H9 (cell line): ENCODE results near the gene SYNJ1. TPM values are rescaled to one million over a fixed set of nuclear protein-coding genes. Genes with fewer than 3 reads are reported as not detected.

Source experiments
- DNase-seq: peaks from one replicate; pipeline ENCODE4 v3.0.0-alpha.2; 2017
- H2AFZ ChIP-seq: one replicate; pipeline ENCODE4 v1.6.1; 2013; ENCODE audit warnings: mild to moderate bottlenecking, low read length, control low read depth, moderate library complexity
- H2AK5ac ChIP-seq: 2 replicates; pipeline ENCODE4 v1.6.1; 2013; ENCODE audit warnings: low read length, control low read depth, mixed read lengths; ENCODE audit not compliant: insufficient read length
- H2BK120ac ChIP-seq: one replicate; pipeline ENCODE4 v1.6.1; 2013; ENCODE audit warnings: low read depth, mild to moderate bottlenecking, low read length, control low read depth, inconsistent platforms; ENCODE audit not compliant: poor library complexity, severe bottlenecking
- H2BK12ac ChIP-seq: 2 replicates; pipeline ENCODE4 v1.6.1; 2013; ENCODE audit warnings: low read length, control low read depth, mixed read lengths, low read depth; ENCODE audit not compliant: insufficient read length
- H2BK15ac ChIP-seq: 2 replicates; pipeline ENCODE4 v1.6.1; 2013; ENCODE audit warnings: low read depth, low read length, control low read depth
- H2BK20ac ChIP-seq: one replicate; pipeline ENCODE4 v1.6.1; 2013; ENCODE audit warnings: low read depth, mild to moderate bottlenecking, low read length, control low read depth, inconsistent platforms; ENCODE audit not compliant: poor library complexity, severe bottlenecking
- H2BK5ac ChIP-seq: 2 replicates; pipeline ENCODE4 v1.6.1; 2013; ENCODE audit warnings: low read length, control low read depth, mixed read lengths; ENCODE audit not compliant: insufficient read length
- H3K14ac ChIP-seq: 2 replicates; pipeline ENCODE4 v1.6.1; 2013; ENCODE audit warnings: low read length, control low read depth; ENCODE audit not compliant: insufficient read depth
- H3K18ac ChIP-seq: 2 replicates; pipeline ENCODE4 v1.6.1; 2013; ENCODE audit warnings: low read depth, mild to moderate bottlenecking, mixed read lengths, low read length, control low read depth; ENCODE audit not compliant: insufficient read length
- H3K23ac ChIP-seq: 2 replicates; pipeline ENCODE4 v1.6.1; 2013; ENCODE audit warnings: low read length, control low read depth, mixed read lengths, low read depth; ENCODE audit not compliant: insufficient read length
- H3K23me2 ChIP-seq: 2 replicates; pipeline ENCODE4 v1.6.1; 2013; ENCODE audit warnings: low read depth, mild to moderate bottlenecking, mixed read lengths, low read length, control low read depth; ENCODE audit not compliant: insufficient read length, poor library complexity, severe bottlenecking
- H3K27ac ChIP-seq: 2 replicates; pipeline ENCODE4 v1.5.1; 2013; ENCODE audit warnings: low read length, control low read depth, mixed read lengths, low read depth; ENCODE audit not compliant: insufficient read length
- H3K27me3 ChIP-seq: 2 replicates; pipeline ENCODE4 v1.6.1; 2013; ENCODE audit warnings: low read length, control low read depth, inconsistent platforms; ENCODE audit not compliant: insufficient read depth
- H3K4ac ChIP-seq: 2 replicates; pipeline ENCODE4 v1.6.1; 2013; ENCODE audit warnings: low read depth, mild to moderate bottlenecking, control low read depth, inconsistent platforms, low read length, moderate library complexity
- H3K4me1 ChIP-seq: 2 replicates; pipeline ENCODE4 v1.6.1; 2013; ENCODE audit warnings: low read length, control low read depth, inconsistent platforms; ENCODE audit not compliant: insufficient read depth
- H3K4me2 ChIP-seq: 2 replicates; pipeline ENCODE4 v1.6.1; 2013; ENCODE audit warnings: low read length, control low read depth, mixed read lengths; ENCODE audit not compliant: insufficient read length, insufficient read depth
- H3K56ac ChIP-seq: 2 replicates; pipeline ENCODE4 v1.6.1; 2013; ENCODE audit warnings: low read depth, mild to moderate bottlenecking, mixed read lengths, low read length, control low read depth; ENCODE audit not compliant: insufficient read length
- H3K79me1 ChIP-seq: 2 replicates; pipeline ENCODE4 v1.6.1; 2013; ENCODE audit warnings: low read depth, mild to moderate bottlenecking, moderate library complexity, low read length, control low read depth, inconsistent platforms; ENCODE audit not compliant: insufficient read depth, poor library complexity, severe bottlenecking
- H3K79me2 ChIP-seq: 2 replicates; pipeline ENCODE4 v1.6.1; 2013; ENCODE audit warnings: low read length, control low read depth, inconsistent platforms; ENCODE audit not compliant: insufficient read depth
- H3K9ac ChIP-seq: 2 replicates; pipeline ENCODE4 v1.6.1; 2013; ENCODE audit warnings: low read length, control low read depth, mixed read lengths; ENCODE audit not compliant: insufficient read length; ENCODE audit errors: extremely low read depth
- H3K9me3 ChIP-seq: one replicate; pipeline ENCODE4 v1.6.1; 2013; ENCODE audit warnings: low read depth, low read length, inconsistent platforms; ENCODE audit not compliant: control insufficient read depth
- H3T11ph ChIP-seq: one replicate; pipeline ENCODE4 v1.6.1; 2013; ENCODE audit warnings: mild to moderate bottlenecking, low read length, control low read depth, inconsistent platforms
- H4K20me1 ChIP-seq: one replicate; pipeline ENCODE4 v1.6.1; 2013; ENCODE audit not compliant: control insufficient read depth, insufficient read length, insufficient read depth
- H4K5ac ChIP-seq: 2 replicates; pipeline ENCODE4 v1.6.1; 2013; ENCODE audit warnings: low read depth, mild to moderate bottlenecking, mixed read lengths, low read length, control low read depth; ENCODE audit not compliant: insufficient read length
- H4K8ac ChIP-seq: replicated peaks from 2 replicates; pipeline ENCODE4 v1.6.1; 2013; ENCODE audit warnings: low read length, control low read depth, mixed read lengths, low read depth; ENCODE audit not compliant: insufficient read length
- H4K91ac ChIP-seq: 2 replicates; pipeline ENCODE4 v1.6.1; 2013; ENCODE audit warnings: low read depth, mild to moderate bottlenecking, moderate library complexity, mixed read lengths, low read length, control low read depth; ENCODE audit not compliant: insufficient read length
- H3K27ac Mint-ChIP-seq, 3 experiments: 2 replicates in 2 of 3; 3 replicates in 1 of 3; pipeline ENCODE4 v1.8.0; 2020 to 2021; ENCODE audit warnings: mixed read lengths in 3 of 3, mild to moderate bottlenecking in 1 of 3, moderate library complexity in 1 of 3
- H3K27me3 Mint-ChIP-seq: 2 replicates; pipeline ENCODE4 v1.8.0; 2021; ENCODE audit warnings: low read depth, mild to moderate bottlenecking, moderate library complexity, mixed read lengths
- H3K36me3 Mint-ChIP-seq, 3 experiments: 2 replicates in 2 of 3; 3 replicates in 1 of 3; pipeline ENCODE4 v1.8.0; 2020 to 2021; ENCODE audit warnings: low read depth in 3 of 3, mixed read lengths in 3 of 3; ENCODE audit not compliant: insufficient read depth in 1 of 3
- H3K4me1 Mint-ChIP-seq, 2 experiments: 2 replicates each; pipeline ENCODE4 v1.8.0; 2020; ENCODE audit warnings: mixed read lengths in 2 of 2
- H3K4me3 Mint-ChIP-seq, 2 experiments: 2 replicates in 1 of 2; 3 replicates in 1 of 2; pipeline ENCODE4 v1.8.0; 2020 to 2021; ENCODE audit warnings: mild to moderate bottlenecking in 2 of 2, mixed read lengths in 2 of 2, moderate library complexity in 1 of 2
- H3K9me3 Mint-ChIP-seq, 2 experiments: 2 replicates in 1 of 2; 3 replicates in 1 of 2; pipeline ENCODE4 v1.8.0; 2020; ENCODE audit warnings: mild to moderate bottlenecking in 2 of 2, mixed read lengths in 2 of 2, moderate library complexity in 1 of 2
- WGBS: extraction: QIAGEN DNeasy Blood & Tissue Kit; methylation state at CpG from one replicate; pipeline ENCODE4 v1.1.7; 2013; ENCODE audit warnings: missing lambda C conversion rate, low lambda C conversion rate, mixed read lengths; ENCODE audit not compliant: insufficient read length; ENCODE audit errors: extremely low coverage; 5-methylcytosine and 5-hydroxymethylcytosine counted together
- total RNA-seq: library from RNA; stranded (reverse); gene quantifications from 2 replicates; pipeline ENCODE4 v1.2.1, GENCODE V29; 2021
- TF ChIP-seq, protein P1 (sequence below): fragments of 200-600 bp; sonication (generic); conservative IDR thresholded peaks from 3 replicates; pipeline ENCODE4 v1.8.0; 2021; ENCODE audit warnings: antibody characterized with exemption, mild to moderate bottlenecking

Gene SYNJ1
- total RNA-seq, 1 experiment from 2014 or later, result 7.1 TPM

DNA sequence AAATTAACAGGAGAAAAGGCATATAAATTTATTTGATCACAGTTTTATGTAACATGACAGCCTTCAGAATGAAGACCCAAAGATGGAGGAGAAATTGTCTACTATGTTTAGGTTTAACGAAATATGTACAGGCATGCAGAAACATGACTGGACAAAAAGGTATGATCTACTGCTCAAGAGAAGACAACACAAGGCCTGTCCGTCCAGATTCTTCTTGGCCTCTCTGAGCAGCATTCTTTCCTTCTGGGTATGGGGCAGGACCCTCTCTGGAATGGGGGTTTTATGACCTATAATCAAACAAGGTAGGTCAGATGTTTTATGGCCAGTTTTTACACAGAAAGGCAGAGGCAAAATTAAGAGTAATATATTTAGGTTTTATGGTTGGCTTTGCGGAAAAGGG lies 13.5 kb upstream of the SYNJ1 start:
- no peak overlapping the region for H2BK120ac ChIP-seq
- H3K23ac ChIP-seq, result no peak overlapping the region
- H2BK5ac ChIP-seq, result no peak overlapping the region
- H3K18ac ChIP-seq, result no peak overlapping the region
- no peaks in the 10 kb centered on the region for H4K20me1 ChIP-seq
- H3K27me3 ChIP-seq, result no peaks in the 10 kb centered on the region
- H2AFZ ChIP-seq, result no peak overlapping the region
- TF ChIP-seq, protein P1, sequence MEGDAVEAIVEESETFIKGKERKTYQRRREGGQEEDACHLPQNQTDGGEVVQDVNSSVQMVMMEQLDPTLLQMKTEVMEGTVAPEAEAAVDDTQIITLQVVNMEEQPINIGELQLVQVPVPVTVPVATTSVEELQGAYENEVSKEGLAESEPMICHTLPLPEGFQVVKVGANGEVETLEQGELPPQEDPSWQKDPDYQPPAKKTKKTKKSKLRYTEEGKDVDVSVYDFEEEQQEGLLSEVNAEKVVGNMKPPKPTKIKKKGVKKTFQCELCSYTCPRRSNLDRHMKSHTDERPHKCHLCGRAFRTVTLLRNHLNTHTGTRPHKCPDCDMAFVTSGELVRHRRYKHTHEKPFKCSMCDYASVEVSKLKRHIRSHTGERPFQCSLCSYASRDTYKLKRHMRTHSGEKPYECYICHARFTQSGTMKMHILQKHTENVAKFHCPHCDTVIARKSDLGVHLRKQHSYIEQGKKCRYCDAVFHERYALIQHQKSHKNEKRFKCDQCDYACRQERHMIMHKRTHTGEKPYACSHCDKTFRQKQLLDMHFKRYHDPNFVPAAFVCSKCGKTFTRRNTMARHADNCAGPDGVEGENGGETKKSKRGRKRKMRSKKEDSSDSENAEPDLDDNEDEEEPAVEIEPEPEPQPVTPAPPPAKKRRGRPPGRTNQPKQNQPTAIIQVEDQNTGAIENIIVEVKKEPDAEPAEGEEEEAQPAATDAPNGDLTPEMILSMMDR, result no peak
- no peak overlapping the region for H3K9ac ChIP-seq
- Mint-ChIP-seq H3K4me1 (peaks cover 0 to 23% of the 10 kb centered on the region in 2 experiments; a peak in 2 of 4 replicates), H3K27me3 (no peaks in the 10 kb centered on the region; the same call in 1 of the 2 replicates), H3K36me3 (peaks cover 41 to 85% (median 81%) of the 10 kb centered on the region in 3 experiments), H3K9me3 (no peaks in the 10 kb centered on the region), H3K27ac (0 out of 7 replicates have a peak overlapping the region, but pooled peaks of 1 of the 3 experiments have one; percentile 42), H3K4me3 (no peak overlapping the region)
- no peaks in the 10 kb centered on the region for H3K79me1 ChIP-seq
- no peaks in the 10 kb centered on the region for H3K23me2 ChIP-seq
- H2BK15ac ChIP-seq, result no peak overlapping the region
- H3K56ac ChIP-seq, result no peak overlapping the region
- H3K79me2 ChIP-seq, result no peaks in the 10 kb centered on the region
- no peak overlapping the region for H2BK12ac ChIP-seq
- H2AK5ac ChIP-seq, result no peak overlapping the region
- WGBS, result no CpG with 5 or more reads among the region's 3 CpGs
- H3K4me1 ChIP-seq, result no peaks in the 10 kb centered on the region
- no peak overlapping the region for H3K14ac ChIP-seq
- no peak for DNase-seq
- no peaks in the 10 kb centered on the region for H3K9me3 ChIP-seq
- no peak overlapping the region for H3K4me2 ChIP-seq
- H4K8ac ChIP-seq, result no peak overlapping the region
- H4K91ac ChIP-seq, result no peak overlapping the region
- H3K27ac ChIP-seq, result no peak overlapping the region
- no peak overlapping the region for H2BK20ac ChIP-seq
- H4K5ac ChIP-seq, result no peak overlapping the region
- no peak overlapping the region for H3T11ph ChIP-seq
- H3K4ac ChIP-seq, result no peak overlapping the region
